Limb (tissue), 2 donors: ENCODE data around the gene RUNX1.

ENCODE experiments used
- DNase-seq, 2 donors: peaks; one replicate each; pipeline ENCODE4 v3.0.0-alpha.2; 2016; ENCODE audit errors: extremely low spot score in 2 of 2

Gene RUNX1

DNA sequence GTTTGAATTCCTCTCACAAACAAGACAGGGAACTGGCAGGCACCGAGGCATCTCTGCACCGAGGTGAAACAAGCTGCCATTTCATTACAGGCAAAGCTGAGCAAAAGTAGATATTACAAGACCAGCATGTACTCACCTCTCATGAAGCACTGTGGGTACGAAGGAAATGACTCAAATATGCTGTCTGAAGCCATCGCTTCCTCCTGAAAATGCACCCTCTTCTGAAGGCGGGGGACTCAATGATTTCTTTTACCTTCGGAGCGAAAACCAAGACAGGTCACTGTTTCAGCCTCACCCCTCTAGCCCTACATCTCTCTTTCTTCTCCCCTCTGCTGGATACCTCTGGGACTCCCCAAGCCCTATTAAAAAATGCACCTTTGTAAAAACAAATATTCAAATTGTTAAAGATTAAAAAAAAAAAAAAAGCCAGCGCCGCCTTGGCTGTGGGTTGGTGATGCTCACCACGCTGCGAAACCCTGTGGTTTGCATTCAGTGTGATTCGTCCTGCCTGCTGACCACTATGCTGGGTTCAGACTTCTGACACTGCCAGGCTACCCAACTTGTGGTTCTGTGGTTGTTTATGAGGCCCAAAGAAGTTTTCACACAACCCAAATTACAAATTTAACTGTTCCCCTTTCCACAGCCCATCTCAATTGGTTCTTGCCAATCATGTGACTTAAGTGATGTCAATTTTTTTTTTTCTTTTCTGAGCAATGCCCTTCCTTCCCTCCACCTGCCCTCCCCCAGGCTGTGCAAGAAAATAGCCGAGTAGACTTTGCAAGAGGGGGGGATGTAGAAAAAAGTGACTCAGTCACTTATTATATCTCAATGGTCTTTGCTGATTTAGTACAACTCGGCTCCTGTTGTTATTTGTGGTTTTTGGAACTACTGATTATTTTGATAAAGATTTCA lies at the start of gene RUNX1:
Gene RUNX1, minus strand, starts transcription at position 597 of the 912 bp plus-strand sequence.
- no peak for DNase-seq

- no peak for DNase-seq
Measured at GRCh38 chr21:35097525-35097924, 48.4 kb upstream of the RUNX1 start.

DNA sequence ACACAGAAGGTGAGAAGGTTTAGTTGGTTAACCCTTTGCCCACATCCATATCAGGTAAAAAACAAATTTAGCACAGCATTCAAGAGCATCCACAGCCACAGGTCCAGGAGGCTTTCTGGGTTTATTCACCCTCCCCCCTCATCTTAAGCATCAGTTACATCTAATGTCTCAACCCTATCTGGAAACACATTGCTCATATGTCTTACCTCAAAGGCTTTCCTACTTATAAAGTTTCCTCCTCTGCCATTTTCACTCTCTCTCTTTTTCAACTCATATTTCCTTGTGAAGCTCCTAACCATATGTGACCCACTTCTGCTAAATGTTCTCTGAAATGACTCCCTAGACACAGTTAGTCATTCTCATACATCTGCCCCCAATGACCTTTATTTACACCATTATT lies 47.9 kb upstream of the RUNX1 start:
- DNase-seq: no peak

- no peak for DNase-seq
Measured at GRCh38 chr21:35095859-35096291, 46.8 kb upstream of the RUNX1 start.

- DNase-seq: no peak
Measured at GRCh38 chr21:35093514-35093913, 44.4 kb upstream of the RUNX1 start.

DNA sequence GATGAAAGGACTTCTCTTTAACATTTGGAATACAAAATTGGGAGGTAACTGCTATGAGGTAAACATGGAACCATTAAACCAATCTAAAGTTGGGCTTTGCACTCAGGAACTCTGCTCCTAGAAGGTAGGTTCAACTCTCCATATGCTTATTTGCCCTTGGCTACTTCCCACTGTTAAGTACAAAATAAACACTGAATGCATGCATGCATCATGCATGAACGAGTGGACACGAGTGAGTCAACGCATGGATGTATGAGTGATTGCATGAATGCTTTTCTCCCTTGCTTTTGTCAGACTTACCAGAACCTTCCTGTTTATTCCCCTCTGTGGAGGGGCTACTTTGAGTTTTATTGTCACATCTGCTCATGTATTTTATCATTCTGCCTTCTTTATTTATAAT lies 42.4 kb upstream of the RUNX1 start:
- no peak for DNase-seq

GRCh38 chr21:35090403-35090802 lies 41.3 kb upstream of the RUNX1 start:
- DNase-seq: no peak

DNA sequence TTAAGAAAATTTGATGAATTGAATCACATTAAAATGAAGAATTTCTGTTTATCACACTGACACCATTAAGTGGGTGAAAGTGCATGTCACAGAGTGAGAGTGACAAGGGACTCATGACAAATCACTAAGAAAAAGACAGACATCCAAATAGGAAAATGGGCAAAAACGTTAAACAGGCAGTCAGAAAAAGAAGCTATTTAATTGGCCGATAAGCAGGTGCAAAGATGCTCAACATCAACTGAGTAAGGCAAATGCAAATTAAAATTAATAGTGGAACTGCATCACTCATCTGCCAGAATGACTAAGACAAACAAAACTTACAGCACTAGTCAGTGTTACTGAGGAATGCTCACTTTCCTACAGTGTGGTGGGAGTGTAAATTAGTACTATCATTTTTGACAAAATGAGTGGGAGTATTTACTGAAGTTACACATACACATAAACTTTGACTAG lies 39.2 kb upstream of the RUNX1 start:
- DNase-seq: no peak

DNA sequence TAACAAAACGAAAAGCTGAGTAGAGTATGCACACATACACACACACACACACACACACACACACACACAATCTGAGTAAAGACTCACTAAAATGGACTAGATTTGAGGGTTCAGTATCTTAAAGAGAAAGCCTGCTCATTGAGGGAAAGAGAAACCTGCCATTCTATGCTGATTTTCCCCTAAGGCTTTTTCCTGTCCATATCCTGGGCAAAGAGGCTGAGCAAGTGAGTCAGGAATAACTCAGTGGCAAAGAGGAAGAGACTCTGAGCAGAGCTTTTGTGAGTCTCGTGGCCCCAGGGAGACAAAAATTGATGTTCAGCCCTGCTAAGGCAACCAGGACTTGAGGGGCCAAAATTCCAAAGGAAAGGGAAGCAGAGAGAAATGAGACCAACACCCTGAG lies 37.3 kb upstream of the RUNX1 start:
- no peak for DNase-seq

DNA sequence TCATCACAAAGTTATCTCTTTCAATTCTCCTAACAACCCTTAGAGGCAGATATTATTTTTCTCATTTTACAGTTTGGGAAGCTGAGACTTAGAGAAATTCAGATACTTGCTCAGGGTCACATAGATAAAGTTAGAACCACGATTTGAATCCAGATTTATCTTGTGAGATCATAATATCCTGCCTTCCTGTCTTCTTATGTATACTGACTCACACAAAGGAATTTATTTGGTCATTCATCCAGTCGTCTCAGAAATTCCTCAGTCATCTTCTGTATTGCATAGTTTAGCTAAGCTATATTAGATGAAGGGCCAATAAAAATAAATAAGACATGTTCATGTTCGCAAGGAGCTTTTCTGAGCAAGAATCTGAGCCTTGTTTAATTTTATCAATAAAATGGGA lies 35.8 kb upstream of the RUNX1 start:
- no peak for DNase-seq

- no peak for DNase-seq
Measured at GRCh38 chr21:35083246-35083645, 34.1 kb upstream of the RUNX1 start.

DNA sequence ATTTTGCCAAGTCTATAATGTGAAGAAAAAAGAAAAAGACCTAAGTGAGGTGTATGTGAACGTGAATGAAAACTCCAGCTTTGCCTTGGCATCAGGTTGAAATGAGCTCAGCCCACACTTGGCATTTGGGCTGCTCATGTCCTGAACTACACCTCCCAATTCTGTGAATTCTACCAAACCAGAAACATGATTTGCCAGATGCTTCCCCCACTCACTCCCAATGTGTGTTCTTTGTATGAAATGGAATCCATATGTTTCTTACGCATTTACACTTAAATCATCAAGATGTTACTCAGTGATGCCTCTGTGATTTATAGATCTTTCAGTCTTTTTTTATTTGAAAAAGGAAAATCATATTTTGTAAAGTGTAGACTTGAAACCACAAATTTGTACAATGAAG lies 32.8 kb upstream of the RUNX1 start:
- peak in 1 of 2 donors; percentile 71 for DNase-seq

GRCh38 chr21:35079181-35079580 lies 30.1 kb upstream of the RUNX1 start:
- DNase-seq: no peak

GRCh38 chr21:35077975-35078374 lies 28.9 kb upstream of the RUNX1 start:
- DNase-seq: no peak

DNA sequence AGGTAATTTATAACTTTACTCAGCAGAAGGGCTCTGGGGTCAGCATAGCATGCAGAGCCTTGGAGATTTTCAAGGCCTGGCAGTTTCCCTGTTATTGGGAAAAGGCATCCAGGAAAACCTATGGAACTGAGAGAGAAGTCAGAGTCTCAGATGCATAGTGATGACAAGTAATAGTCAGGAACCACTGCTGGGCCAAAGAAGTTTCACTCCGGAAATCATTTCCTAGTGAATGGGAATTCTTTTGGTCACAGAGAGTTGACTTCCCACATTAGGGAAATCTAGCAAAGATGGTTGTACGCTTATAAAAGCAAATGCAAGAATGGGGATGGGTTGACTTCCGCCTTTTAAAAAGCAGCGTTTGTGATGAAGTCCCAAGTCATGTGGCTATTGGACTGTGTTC lies 28.4 kb upstream of the RUNX1 start:
- DNase-seq: no peak

DNA sequence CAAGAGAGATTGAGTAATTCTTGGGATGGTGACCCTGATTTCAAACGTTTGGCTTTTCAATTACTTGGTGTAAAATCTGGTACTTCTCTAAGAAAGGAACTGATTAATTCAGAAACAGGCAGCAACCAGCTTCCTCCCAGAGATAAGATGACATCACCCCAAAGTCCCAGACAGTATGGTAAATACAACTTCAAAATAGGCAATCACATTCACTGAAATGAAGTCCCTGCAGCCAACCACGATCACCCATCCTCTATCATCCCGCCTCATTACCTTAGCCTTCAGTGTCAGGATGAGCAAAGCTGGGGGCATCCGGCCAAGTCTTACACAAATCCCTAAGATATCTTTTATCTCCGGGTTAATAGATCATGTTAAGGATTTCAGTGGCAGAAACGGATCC lies 26.4 kb upstream of the RUNX1 start:
- DNase-seq: no peak

GRCh38 chr21:35072960-35073359 lies 23.9 kb upstream of the RUNX1 start:
- peak in 1 of 2 donors; percentile 48 for DNase-seq

- no peak for DNase-seq
Measured at GRCh38 chr21:35072557-35072956, 23.5 kb upstream of the RUNX1 start.

GRCh38 chr21:35071347-35071746 lies 22.2 kb upstream of the RUNX1 start:
- DNase-seq: no peak

DNA sequence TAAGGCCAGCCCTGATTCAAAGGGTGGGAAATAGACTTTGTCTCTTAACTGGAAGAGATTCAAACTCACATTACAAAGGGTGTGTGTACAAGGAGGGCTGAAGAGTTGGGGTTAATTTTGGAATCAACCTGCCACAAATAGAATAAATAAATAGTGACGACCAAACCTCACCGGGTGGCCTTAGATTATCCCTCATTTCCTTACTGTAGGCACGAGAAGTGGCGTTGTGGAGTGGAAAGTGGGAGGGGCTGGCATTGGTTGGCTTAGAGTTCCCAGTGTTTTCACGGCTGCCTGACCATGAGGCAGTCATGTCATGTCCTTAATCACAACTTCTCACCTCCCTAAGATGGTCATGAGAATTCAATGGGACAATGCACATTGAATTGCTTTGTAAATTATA lies 21.3 kb upstream of the RUNX1 start:
- DNase-seq: no peak

- no peak for DNase-seq
Measured at GRCh38 chr21:35066824-35067223, 17.7 kb upstream of the RUNX1 start.

GRCh38 chr21:35063428-35064172 lies 14.5 kb upstream of the RUNX1 start:
- no peak for DNase-seq

GRCh38 chr21:35062016-35062415 lies 12.9 kb upstream of the RUNX1 start:
- DNase-seq: no peak
